ENCODE measurements around the gene GAS7. TPM values are rescaled to one million over a fixed set of nuclear protein-coding genes. Genes with fewer than 3 reads are reported as not detected.

Gene GAS7
- total and polyA plus RNA-seq, 10 of the 15 experiments (the other 5 are each of a cell fraction or from before 2014, with no cell fraction given) = 2.3 to 53.4 (median 24.0) TPM

DNA sequence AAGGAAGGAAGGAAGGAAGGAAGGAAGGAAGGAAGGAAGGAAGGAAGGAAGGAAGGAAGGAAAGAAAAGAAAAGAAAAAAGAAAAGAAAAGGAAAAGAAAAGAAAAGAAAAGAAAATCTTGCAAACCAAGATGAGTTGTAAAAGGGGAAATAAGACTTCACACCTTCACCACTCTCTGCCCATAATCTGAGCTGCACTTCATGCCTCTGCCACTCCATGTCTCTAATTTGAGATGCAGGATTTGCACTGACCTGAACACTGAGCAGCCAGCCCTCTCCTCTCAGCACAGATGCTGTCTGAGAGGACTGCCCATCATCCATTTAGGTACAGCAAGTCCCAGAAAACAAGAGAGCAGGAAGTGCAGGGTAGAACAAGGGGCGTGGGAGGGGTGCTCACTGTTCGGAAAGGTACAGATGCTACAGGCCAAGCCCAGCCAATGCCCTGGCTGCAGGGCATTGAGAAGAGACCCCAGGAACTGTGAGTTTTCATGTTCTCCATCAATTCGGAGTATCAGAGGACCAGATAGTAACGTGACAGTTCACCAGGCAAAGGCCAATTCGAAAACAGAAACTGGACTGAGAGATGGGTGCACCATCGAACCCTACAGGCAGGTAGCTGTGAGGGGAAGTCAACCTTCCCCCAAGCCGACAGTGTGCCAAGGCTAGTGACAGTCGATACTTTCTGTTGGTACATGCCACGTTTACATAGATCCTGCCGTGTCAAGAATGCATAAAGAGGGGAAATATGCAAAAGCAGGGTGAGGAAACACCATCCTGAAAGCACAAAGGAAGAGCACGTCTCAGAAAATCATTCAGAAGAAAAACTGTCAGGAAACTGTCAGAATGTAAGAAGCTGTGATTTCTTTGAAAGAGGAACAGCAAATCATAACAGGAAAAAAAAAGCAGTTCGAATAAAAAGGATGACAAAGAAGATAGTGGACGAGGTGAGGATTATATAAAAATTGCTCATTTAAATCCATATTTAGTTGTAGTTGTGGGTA lies 151.3 kb downstream of the GAS7 start:
- under 1% methylated on average over 13 of the region's 13 CpGs for WGBS (ENCODE audit: insufficient coverage, insufficient replicate concordance, low lambda C conversion rate, missing lambda C conversion rate)
- Histone ChIP-seq H3K9me3 (replicated peaks; ENCODE audit: control insufficient read depth, insufficient read depth, low read length) (no peaks in the 10 kb centered on the region), H3K4me1 (ENCODE audit: control insufficient read depth, insufficient read depth, low read length) (peaks cover 23% of the 10 kb centered on the region), H3K4me2 (ENCODE audit: control insufficient read depth, insufficient read depth) (peak overlapping the region; percentile 94), H3K79me2 (ENCODE audit: control insufficient read depth, insufficient read depth, low read length) (peaks cover 38% of the 10 kb centered on the region), H4K20me1 (ENCODE audit: control insufficient read depth, insufficient read depth) (no peaks in the 10 kb centered on the region), H3K9ac (ENCODE audit: control insufficient read depth, insufficient read depth, low read length) (peak overlapping the region; percentile 51; the same call in 1 of the 2 replicates), H3K27ac (ENCODE audit: control insufficient read depth, insufficient read depth) (peak overlapping the region; percentile 51), H3K4me3 (peak overlapping the region; percentile 52; the same call in 1 of the 2 replicates), H3K27me3 (replicated peaks in 1 of 2; ENCODE audit: control insufficient read depth in 2 of 2, insufficient read depth in 2 of 2, low read length in 1 of 2) (no peaks in the 10 kb centered on the region), H3K36me3 (ENCODE audit: control insufficient read depth in 2 of 2, insufficient read depth in 2 of 2, low read length in 1 of 2) (no peaks in the 10 kb centered on the region), H2AFZ (ENCODE audit: control insufficient read depth, low read depth, low read length) (peak overlapping the region; percentile 33)
- POLR2A ChIA-PET = no interaction called here
- peak; percentile 68 for FAIRE-seq
- DNase-seq (ENCODE audit: low read depth, low spot score) = peak; percentile 82
- intact Hi-C loops (cut with micrococcal nuclease; ENCODE audit: unreplicated experiment) (no loop called here), in situ Hi-C loops (cut with MboI) (loop anchor here (25.0 kb wide), 1 partner anchor 1085 kb away; the partner anchor contains the start of gene PIK3R5)
- BruUV-seq (replicated peaks) = no TSS peak
- CTCF ChIA-PET = interaction anchor here (1.5 kb wide), 1 partner anchor 13 kb away, joined by 3 read pairs; no protein-coding TSS in a partner anchor
- SMC1A ChIA-PET (ENCODE audit: uncharacterized antibody, unreplicated experiment) = interaction anchor here (1.6 to 1.7 kb wide), 2 partner anchors 12 to 27 kb away, joined by 4 read pairs; no protein-coding TSS in a partner anchor
- RAD21 ChIA-PET (ENCODE audit: unreplicated experiment) = no interaction called here
- ATAC-seq = peak; percentile 85
- no peak for TF ChIP-seq PAX8 (IDR thresholded peaks at IDR 0.05)
- TF ChIP-seq, protein P1, sequence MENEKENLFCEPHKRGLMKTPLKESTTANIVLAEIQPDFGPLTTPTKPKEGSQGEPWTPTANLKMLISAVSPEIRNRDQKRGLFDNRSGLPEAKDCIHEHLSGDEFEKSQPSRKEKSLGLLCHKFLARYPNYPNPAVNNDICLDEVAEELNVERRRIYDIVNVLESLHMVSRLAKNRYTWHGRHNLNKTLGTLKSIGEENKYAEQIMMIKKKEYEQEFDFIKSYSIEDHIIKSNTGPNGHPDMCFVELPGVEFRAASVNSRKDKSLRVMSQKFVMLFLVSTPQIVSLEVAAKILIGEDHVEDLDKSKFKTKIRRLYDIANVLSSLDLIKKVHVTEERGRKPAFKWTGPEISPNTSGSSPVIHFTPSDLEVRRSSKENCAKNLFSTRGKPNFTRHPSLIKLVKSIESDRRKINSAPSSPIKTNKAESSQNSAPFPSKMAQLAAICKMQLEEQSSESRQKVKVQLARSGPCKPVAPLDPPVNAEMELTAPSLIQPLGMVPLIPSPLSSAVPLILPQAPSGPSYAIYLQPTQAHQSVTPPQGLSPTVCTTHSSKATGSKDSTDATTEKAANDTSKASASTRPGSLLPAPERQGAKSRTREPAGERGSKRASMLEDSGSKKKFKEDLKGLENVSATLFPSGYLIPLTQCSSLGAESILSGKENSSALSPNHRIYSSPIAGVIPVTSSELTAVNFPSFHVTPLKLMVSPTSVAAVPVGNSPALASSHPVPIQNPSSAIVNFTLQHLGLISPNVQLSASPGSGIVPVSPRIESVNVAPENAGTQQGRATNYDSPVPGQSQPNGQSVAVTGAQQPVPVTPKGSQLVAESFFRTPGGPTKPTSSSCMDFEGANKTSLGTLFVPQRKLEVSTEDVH (IDR thresholded peaks at IDR 0.05; ENCODE audit: low read depth, partially characterized antibody) = no peak
- no peak for TF ChIP-seq SUPT20H (IDR thresholded peaks at IDR 0.05; ENCODE audit: borderline replicate concordance, control insufficient read depth, low read depth, low read length)
- no peak for TF ChIP-seq STAT1 (conservative IDR thresholded peaks at IDR 0.05)
- TF ChIP-seq, protein P2, sequence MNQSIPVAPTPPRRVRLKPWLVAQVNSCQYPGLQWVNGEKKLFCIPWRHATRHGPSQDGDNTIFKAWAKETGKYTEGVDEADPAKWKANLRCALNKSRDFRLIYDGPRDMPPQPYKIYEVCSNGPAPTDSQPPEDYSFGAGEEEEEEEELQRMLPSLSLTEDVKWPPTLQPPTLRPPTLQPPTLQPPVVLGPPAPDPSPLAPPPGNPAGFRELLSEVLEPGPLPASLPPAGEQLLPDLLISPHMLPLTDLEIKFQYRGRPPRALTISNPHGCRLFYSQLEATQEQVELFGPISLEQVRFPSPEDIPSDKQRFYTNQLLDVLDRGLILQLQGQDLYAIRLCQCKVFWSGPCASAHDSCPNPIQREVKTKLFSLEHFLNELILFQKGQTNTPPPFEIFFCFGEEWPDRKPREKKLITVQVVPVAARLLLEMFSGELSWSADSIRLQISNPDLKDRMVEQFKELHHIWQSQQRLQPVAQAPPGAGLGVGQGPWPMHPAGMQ (IDR thresholded peaks at IDR 0.05; ENCODE audit: borderline replicate concordance) = no peak
- TF ChIP-seq IKZF2 (IDR thresholded peaks at IDR 0.05) = peak in 1 of 2 experiments; percentile 51; a peak in 3 of 4 replicates
- peak; percentile 82 for TF ChIP-seq MTA2 (IDR thresholded peaks at IDR 0.05; ENCODE audit: low read depth)
- no peak for TF ChIP-seq POU2F2 (IDR thresholded peaks at IDR 0.05; ENCODE audit: borderline replicate concordance, low read depth, low read length)
- TF ChIP-seq GATAD2B (conservative IDR thresholded peaks at IDR 0.05; ENCODE audit: low read depth) = peak; percentile 56; the same call in 1 of the 2 replicates
- no peak for TF ChIP-seq FOXK2 (IDR thresholded peaks at IDR 0.05)
- 0 out of 2 replicates have a peak, but pooled peaks have one; percentile 29 for TF ChIP-seq RAD51 (IDR thresholded peaks at IDR 0.05)
- TF ChIP-seq NFYA (IDR thresholded peaks at IDR 0.05; ENCODE audit: borderline replicate concordance, low read depth, low read length) = no peak
- no peak for TF ChIP-seq CBX5 (IDR thresholded peaks at IDR 0.05; ENCODE audit: low read depth)
- TF ChIP-seq, protein P3, sequence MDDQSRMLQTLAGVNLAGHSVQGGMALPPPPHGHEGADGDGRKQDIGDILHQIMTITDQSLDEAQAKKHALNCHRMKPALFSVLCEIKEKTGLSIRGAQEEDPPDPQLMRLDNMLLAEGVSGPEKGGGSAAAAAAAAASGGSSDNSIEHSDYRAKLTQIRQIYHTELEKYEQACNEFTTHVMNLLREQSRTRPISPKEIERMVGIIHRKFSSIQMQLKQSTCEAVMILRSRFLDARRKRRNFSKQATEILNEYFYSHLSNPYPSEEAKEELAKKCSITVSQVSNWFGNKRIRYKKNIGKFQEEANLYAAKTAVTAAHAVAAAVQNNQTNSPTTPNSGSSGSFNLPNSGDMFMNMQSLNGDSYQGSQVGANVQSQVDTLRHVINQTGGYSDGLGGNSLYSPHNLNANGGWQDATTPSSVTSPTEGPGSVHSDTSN (IDR thresholded peaks at IDR 0.05; ENCODE audit: insufficient replicate concordance, low read depth, low read length) = no peak
- no peak for TF ChIP-seq KDM1A (IDR thresholded peaks at IDR 0.05; ENCODE audit: borderline replicate concordance)
- no peak; a peak in 1 of 4 replicates for TF ChIP-seq BHLHE40 (IDR thresholded peaks at IDR 0.05; ENCODE audit: borderline replicate concordance in 1 of 2, low read depth in 2 of 2, low read length in 1 of 2)
- no peak for TF ChIP-seq IRF4 (IDR thresholded peaks at IDR 0.05; ENCODE audit: low read depth, low read length)
